Left hindlimb (tissue), 1 donor: Measurements from ENCODE around the gene AQP12B.
"Not testable (repeated sequence)": the region's sequence is repeated elsewhere in the genome, so short reads cannot be mapped to it uniquely, and the experiment has no call there.

Experiments used
- DNase-seq: peaks from one replicate; pipeline ENCODE4 v3.0.0-alpha.2; 2018

AQP12B gene

DNA sequence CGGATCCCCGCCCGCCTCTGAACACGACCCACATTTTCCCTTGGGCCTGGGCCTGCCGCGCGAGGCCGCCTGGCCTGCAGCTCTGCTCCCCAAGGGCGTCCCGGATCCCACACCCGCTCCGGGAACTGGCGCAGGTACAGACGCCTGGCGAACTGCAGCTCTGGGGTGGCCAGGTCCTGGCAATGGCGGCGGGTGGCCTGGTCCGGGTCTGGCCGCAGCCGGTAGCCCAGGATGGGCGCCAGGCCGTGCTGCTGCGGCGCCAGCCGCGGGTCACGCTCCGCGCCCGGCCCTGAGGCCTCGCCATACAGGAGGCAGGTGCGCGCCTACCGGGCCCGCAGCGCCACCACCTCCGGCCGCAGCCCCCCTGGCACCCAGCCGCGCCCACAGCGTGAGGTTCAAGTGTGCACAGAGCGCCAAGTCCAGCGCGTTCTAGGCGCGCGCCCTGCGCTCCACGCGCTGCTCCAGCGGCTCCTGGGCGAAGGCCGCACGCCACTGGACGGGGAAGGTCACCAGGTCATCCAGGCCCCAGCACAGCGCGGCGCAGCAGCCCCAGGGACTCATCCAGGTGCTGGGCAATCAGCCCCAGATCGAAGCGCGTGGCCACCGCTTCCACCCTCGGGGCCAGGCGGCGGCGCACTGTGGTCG lies 18.5 kb upstream of the AQP12B start:
- peak; percentile 23 for DNase-seq

DNA sequence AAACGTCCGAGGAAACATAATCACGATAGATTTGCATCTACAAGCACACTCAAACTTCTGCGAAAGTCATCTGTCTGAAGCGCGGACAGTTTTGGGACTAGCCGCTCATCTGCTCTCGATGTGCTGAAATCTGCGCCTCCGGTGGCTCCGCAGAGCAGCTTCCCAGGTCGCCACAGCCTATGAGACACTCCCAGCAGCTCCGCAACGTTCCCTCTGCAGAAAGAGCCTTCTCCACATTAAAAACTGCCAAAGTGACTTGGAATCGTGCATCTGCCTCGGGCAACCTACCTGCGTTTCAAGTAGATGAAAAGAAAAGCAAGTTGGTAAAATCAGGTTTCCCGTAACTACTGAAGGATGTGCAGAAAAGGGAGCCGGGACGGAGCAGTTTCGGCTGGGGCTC lies 17.9 kb upstream of the AQP12B start:
- DNase-seq, result not testable (repeated sequence)

DNA sequence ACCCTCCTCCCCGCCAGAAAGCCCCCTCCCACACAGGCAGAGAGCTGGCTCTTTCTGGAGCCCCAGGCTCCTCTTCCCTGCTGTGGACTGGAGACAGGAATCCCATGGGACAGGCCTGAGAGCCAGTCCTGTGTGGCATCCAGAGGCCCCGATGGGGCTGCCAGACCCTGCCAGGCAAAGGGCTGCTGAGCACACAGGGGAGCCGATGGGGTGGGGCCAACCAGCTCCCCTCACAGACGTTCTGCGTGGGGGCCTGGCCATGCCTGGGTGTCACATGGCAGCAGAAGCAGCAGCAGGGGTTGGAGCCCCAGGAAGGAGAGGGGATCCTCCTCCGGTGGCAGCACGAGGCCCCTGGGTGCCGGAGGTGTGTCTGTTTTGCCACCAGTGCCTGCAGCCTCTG lies 17.1 kb upstream of the AQP12B start:
- DNase-seq, result peak; percentile 13

DNA sequence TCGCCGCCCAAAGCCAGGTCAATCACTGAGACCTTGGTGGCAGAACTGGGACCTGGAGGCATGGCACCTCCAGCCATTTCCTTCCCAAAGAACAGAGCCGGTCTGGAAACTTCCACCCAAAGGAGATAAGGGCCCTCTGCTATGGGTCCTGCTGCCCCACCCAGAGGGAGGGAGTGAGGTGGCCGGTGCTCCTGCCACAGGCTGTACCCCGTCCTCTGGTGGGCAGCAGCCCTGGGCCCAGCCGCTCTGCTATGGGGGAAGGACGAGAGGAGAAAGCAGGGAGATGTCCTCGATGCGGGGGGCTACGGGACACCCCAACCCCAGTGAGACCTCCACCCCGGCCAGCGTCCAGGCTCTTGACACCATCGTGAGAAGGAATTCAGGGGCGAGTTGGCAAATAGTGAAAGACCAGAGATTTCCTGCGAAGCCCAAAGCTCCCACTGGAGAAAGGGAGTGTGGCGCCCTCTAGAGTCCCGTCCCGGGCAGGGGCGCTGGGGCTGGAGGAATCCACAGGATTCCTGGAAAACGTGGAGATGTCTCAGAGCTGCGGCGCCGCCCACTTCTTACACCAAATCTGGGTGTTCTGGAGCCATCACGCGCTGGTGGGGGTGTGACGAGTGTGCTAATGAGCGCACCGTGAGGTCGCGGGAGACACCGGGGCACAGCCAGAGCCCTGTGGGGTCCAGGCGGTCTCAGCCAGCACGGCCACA lies 16.3 kb upstream of the AQP12B start:
- DNase-seq, result peak; percentile 21

DNA sequence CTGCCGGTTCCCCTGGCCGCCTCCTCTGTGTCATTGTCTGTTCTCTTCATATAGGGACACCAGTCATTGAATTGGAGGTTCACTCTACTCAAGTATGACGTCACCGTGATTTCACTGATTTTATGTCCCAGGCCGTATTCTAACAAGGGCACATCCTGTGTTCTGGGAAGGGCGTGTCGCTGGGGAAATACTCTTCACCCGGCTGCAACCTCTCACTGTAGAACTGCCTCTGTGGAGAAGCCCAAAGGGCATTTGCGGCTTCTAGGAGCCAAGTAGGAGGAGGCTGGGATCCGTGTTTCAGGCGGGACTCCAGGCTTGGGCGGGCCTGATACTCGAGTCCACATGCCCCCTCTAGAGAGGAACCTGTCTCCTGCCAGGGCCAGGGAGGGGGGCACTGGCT lies 13.8 kb upstream of the AQP12B start:
- DNase-seq, result not testable (repeated sequence)

- not testable (repeated sequence) for DNase-seq
These were observed 12.9 kb upstream of the AQP12B start for GRCh38 chr2:240695593-240695992.

DNA sequence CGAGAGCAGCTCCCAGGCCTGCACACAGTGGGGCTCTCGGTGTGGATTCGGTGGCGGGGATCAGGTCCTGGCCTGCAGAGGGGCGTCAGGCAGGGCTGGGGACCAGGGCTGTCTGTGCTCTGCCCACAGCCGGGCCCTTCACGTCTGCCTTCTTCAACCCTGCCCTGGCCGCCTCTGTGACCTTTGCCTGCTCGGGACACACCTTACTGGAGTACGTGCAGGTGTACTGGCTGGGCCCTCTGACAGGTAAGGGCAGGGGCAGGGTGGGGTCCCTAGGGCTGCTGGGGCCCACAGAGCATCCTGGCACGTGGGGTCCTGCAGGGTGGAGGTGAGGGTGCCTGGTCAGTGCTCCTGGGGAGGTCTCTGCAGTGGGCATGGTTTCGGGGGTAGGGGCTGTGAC lies 11.6 kb upstream of the AQP12B start:
- DNase-seq, result not testable (repeated sequence)

DNA sequence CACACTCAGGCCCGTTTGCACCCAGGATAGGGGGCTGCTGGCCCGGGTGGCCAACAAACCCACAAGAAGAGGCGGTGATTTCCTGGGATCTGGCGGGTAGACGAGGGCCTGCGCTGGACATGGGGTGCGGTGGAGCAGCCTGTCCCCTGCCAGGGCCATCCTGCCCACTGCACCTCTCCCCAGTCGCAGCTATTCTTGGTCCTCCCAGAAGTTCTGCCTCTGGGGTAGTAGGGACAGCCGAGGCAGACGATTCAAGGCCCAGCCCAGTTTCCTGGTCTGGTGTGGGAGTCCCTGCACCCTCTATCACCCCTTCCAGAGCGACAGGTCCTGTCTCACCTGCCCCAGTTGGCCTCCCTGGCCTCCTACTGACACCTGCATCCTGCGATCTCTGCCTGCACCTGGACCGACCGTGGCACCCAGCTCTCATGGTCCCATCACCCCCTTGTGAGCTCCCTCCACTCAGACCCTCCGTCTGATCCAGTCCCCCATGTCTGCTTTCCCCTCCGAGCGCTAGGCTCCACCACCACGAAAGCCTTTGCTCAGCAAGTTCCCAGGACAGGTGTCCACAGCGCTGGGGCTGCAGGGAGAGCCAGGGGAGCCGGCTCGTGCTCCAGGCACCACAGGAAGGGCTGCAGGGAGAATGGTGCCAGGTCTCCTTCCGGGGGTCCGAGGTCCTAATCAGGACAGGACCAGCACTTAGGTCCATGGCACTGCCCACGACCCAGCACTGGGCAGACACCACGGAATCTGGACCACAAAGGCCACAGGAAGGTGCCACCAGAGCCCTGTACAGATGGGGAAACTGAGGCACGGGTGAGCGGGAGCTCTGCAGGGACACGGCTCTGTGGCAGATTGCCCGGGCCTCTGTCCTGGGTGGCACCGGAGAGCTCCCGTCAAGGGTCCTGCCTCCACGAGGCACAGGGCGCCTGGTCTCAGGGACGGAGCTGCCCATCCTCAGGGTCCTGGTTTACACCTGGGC lies 10.2 kb upstream of the AQP12B start:
- not testable (repeated sequence) for DNase-seq

- not testable (repeated sequence) for DNase-seq
These were observed 9.1 kb upstream of the AQP12B start, which contains the start of gene AQP12A for GRCh38 chr2:240691631-240692420. Gene AQP12A, plus strand, starts transcription at chr2:240691866. Its CDS starts 48 bp downstream, at chr2:240691914.

DNA sequence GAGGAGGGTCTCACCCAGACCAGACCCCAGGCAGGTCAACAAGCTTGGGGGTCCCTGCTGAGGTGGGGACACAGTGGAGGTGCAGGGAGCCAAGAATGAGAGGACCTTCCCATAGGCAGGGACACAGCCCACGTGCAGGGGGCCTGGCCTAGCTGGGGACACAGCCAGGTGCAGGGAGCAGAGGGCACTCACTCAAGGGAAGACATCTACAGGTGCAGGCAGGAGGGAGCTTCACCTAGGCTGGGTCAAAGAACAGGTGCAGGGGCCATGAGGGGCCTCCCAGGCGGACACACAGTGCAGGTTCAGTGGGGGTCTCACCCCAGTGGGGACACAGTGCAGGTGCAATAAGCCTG lies 8.4 kb upstream of the AQP12B start:
- DNase-seq, result not testable (repeated sequence)

DNA sequence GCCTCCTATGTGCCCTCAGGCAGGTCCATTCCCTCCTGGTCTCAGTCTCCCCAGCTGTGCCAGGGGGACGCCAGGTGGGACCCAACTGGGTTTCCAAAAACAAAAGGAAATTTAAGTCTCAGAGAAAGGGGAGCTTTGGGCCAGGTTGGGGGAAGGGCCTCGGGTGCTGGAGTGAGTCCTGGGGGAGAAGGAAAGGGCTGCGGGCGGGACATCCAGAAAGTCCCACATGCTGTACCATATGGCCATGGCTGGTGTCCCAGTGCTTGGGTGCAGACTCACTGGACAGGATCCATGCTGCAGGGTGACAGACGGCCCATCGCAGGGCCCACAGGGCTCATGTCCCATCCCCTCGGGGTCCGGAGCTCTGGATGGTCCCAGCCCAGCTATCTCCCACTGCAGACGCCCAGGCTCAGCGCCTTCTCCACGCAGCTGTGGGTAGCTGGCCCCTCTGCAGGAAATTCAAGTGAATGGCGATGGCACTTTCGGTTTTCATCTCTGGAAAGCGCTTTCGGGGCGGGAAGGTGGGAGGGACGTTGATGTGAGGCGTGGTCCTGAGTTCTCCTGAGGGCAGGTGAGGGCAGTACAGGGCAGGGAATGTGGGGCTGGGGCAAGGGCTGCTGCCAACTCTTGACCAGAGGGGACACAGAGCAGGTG lies 7.9 kb upstream of the AQP12B start:
- not testable (repeated sequence) for DNase-seq

DNA sequence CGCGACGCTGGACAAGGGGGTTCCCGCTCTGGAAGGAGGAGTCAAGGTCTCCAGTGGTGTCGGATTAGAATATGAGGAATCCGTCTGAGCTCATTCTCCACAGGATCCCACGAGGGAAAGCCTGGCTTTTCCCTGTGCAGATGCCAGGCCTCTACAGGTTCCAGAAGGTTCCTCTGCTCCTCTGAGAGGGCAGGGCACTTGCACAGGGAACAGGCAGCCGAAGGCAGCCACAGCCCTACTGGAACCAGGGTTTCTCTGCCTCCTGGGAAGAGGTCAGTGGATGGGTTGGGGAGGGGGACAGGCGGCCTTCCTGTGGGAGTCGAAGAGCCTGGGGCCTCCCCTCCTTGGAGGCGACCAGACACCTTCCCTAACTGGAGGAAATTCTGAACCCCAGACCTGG lies 7.3 kb upstream of the AQP12B start:
- DNase-seq, result no peak

GRCh38 chr2:240688553-240688919 lies 5.9 kb upstream of the AQP12B start:
- DNase-seq, result no peak

- no peak for DNase-seq
These were observed 5.3 kb upstream of the AQP12B start for GRCh38 chr2:240687741-240688552.

GRCh38 chr2:240687045-240687740 lies 4.5 kb upstream of the AQP12B start:
- no peak for DNase-seq

GRCh38 chr2:240686460-240686859 lies 3.8 kb upstream of the AQP12B start:
- no peak for DNase-seq

DNA sequence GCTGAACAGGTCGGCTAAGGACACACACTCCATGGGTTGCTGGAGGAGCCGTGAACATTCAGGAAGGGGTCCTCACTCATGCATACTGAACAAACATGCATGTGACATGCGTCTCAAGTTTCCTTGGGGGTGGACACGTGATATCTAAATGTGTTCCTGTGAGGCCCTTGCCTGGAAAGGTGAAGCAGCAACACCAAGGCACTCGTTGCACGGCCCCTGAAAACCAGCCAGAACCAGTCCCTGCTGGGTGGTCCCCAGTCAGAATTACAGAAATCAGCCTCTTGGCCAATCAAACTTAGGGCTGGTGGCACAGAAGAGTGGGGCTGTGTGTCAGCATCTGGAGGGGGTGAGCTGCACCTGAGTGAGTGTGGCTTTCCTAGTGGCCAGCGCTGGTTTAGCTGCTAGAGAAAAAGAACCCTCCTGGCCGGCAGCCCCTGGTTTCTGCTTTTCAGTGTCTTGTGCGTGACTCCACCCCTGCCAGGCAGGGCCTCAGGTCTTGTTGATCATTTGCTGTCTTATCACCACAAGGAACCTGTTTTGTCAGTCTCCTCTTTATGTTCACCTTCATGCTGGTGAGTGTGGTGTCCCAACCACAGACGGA lies 3.2 kb upstream of the AQP12B start:
- DNase-seq, result no peak

- DNase-seq, result not testable (repeated sequence)
These were observed 1.5 kb upstream of the AQP12B start for GRCh38 chr2:240683980-240684728.

- DNase-seq, result not testable (repeated sequence)
These were observed 769 bp upstream of the AQP12B start for GRCh38 chr2:240683329-240683979.
